Hypothalamus (tissue), 51 donors: ENCODE measurements around the gene NR2C2.

Experiments used
- DNase-seq, 51 donors: peaks; one replicate each; lab custom pipeline; 2025; lab: John Stamatoyannopoulos, UW

Gene NR2C2

GRCh38 chr3:15014606-15015328, 67.4 kb downstream of the NR2C2 start:
- DNase-seq = no peak

- DNase-seq = no peak
Measured at GRCh38 chr3:15015456-15015855, 68.1 kb downstream of the NR2C2 start.

GRCh38 chr3:15017191-15017590, 69.8 kb downstream of the NR2C2 start:
- DNase-seq = no peak

GRCh38 chr3:15023249-15023648, 75.9 kb downstream of the NR2C2 start:
- no peak for DNase-seq

GRCh38 chr3:15023719-15024118, 76.3 kb downstream of the NR2C2 start:
- DNase-seq = no peak

- DNase-seq = no peak
Measured at GRCh38 chr3:15029625-15030024, 82.2 kb downstream of the NR2C2 start.

GRCh38 chr3:15032650-15033049, 85.3 kb downstream of the NR2C2 start:
- DNase-seq = no peak

- no peak for DNase-seq
Measured at GRCh38 chr3:15033103-15033502, 85.7 kb downstream of the NR2C2 start.

GRCh38 chr3:15038306-15038705, 90.9 kb downstream of the NR2C2 start:
- no peak for DNase-seq

GRCh38 chr3:15040844-15041243, 93.5 kb downstream of the NR2C2 start:
- no peak for DNase-seq

- no peak for DNase-seq
Measured at GRCh38 chr3:15041950-15042349, 94.6 kb downstream of the NR2C2 start.

GRCh38 chr3:15042936-15043335, 95.6 kb downstream of the NR2C2 start:
- DNase-seq = no peak

GRCh38 chr3:15043408-15044171, 96.2 kb downstream of the NR2C2 start:
- no peak for DNase-seq

GRCh38 chr3:15044326-15044725, 96.9 kb downstream of the NR2C2 start:
- no peak for DNase-seq

- no peak for DNase-seq
Measured at GRCh38 chr3:15045667-15046066, 98.3 kb downstream of the NR2C2 start.

GRCh38 chr3:15049584-15049983, 102.2 kb downstream of the NR2C2 start:
- DNase-seq = no peak

- no peak for DNase-seq
Measured at GRCh38 chr3:15050405-15051092, 103.2 kb downstream of the NR2C2 start.

GRCh38 chr3:15051531-15051930, 104.1 kb downstream of the NR2C2 start:
- DNase-seq = peak in 7 of 51 donors; percentile 5 to 18 (median 14)

GRCh38 chr3:15052335-15053242, 105.2 kb downstream of the NR2C2 start:
- DNase-seq = no peak

GRCh38 chr3:15053541-15053940, 106.2 kb downstream of the NR2C2 start:
- no peak for DNase-seq
